WTC11 (cell line): ENCODE measurements around the gene PRR5. TPM values are rescaled to one million over a fixed set of nuclear protein-coding genes. Genes with fewer than 3 reads are reported as not detected.

ENCODE experiments used
- ATAC-seq: fragments of 200-7000 bp; cut with Tn5 transposase; 2 replicates; pipeline ENCODE4 v1.10.0; 2021; ENCODE audit warnings: mild to moderate bottlenecking, moderate library complexity
- CTCF ChIA-PET: fragments of 300-600 bp; sonication (Branson Sonifier 250); formaldehyde crosslinking; loops from one replicate; lab custom pipeline; 2021; ENCODE audit warnings: antibody characterized with exemption; lab: Charles Lee
- POLR2A ChIA-PET: fragments of 350-600 bp; sonication (Branson Sonifier 250); formaldehyde crosslinking; loops from one replicate; lab custom pipeline; 2021; ENCODE audit warnings: antibody characterized with exemption; lab: Charles Lee
- DNase-seq: peaks from one replicate; pipeline ENCODE4 v3.0.0; 2021; ENCODE audit warnings: low spot score
- H3K27ac Mint-ChIP-seq: 2 replicates; pipeline ENCODE4 v1.8.0; 2021; ENCODE audit warnings: mixed read lengths
- H3K27me3 Mint-ChIP-seq: 2 replicates; pipeline ENCODE4 v1.8.0; 2021; ENCODE audit warnings: low read depth, mild to moderate bottlenecking, moderate library complexity, mixed read lengths
- H3K36me3 Mint-ChIP-seq: 2 replicates; pipeline ENCODE4 v1.8.0; 2021; ENCODE audit warnings: mixed read lengths
- H3K4me1 Mint-ChIP-seq: 2 replicates; pipeline ENCODE4 v1.8.0; 2022; ENCODE audit warnings: mixed read lengths
- H3K4me3 Mint-ChIP-seq: 2 replicates; pipeline ENCODE4 v1.8.0; 2021; ENCODE audit warnings: mild to moderate bottlenecking, moderate library complexity, mixed read lengths
- H3K9me3 Mint-ChIP-seq: 2 replicates; pipeline ENCODE4 v1.8.0; 2021; ENCODE audit warnings: mixed read lengths
- ETV6 ChIP-seq: sonication (generic); formaldehyde crosslinking; IDR thresholded peaks from 2 replicates; pipeline ENCODE4 v1.8.1; 2022; ENCODE audit warnings: mild to moderate bottlenecking, missing genetic modification reagents
- FOXP1 ChIP-seq: sonication (generic); formaldehyde crosslinking; IDR thresholded peaks from 2 replicates; pipeline ENCODE4 v1.8.0; 2022; ENCODE audit warnings: missing genetic modification reagents, mild to moderate bottlenecking, moderate library complexity, borderline replicate concordance
- HMGA2 ChIP-seq: fragments of 250-450 bp; sonication (Bioruptor Pico); IDR thresholded peaks from 2 replicates; pipeline ENCODE4 v1.4.0; 2021; ENCODE audit warnings: mild to moderate bottlenecking, moderate library complexity
- IRF2 ChIP-seq: sonication (generic); formaldehyde crosslinking; IDR thresholded peaks from 2 replicates; pipeline ENCODE4 v1.8.0; 2022; ENCODE audit warnings: low read depth, missing genetic modification reagents, borderline replicate concordance
- JUN ChIP-seq: sonication (generic); formaldehyde crosslinking; IDR thresholded peaks from 2 replicates; pipeline ENCODE4 v1.8.0; 2023; ENCODE audit warnings: mild to moderate bottlenecking, missing genetic modification reagents
- MXD4 ChIP-seq: fragments of 250-450 bp; sonication (Bioruptor Pico); IDR thresholded peaks from 2 replicates; pipeline ENCODE4 v1.8.0; 2021; ENCODE audit warnings: mild to moderate bottlenecking, moderate library complexity, borderline replicate concordance
- NFE2L1 ChIP-seq: sonication (generic); formaldehyde crosslinking; IDR thresholded peaks from 2 replicates; pipeline ENCODE4 v1.8.1; 2023; ENCODE audit warnings: missing genetic modification reagents
- NR1H2 ChIP-seq: sonication (generic); formaldehyde crosslinking; IDR thresholded peaks from 2 replicates; pipeline ENCODE4 v1.9.0; 2021; ENCODE audit warnings: mild to moderate bottlenecking, moderate library complexity, missing genetic modification reagents
- RORB ChIP-seq: fragments of 250-450 bp; sonication (Bioruptor Pico); IDR thresholded peaks from 2 replicates; pipeline ENCODE4 v1.9.0; 2021; ENCODE audit warnings: mild to moderate bottlenecking
- TCF7 ChIP-seq: sonication (generic); formaldehyde crosslinking; IDR thresholded peaks from 2 replicates; pipeline ENCODE4 v1.8.0; 2022; ENCODE audit warnings: mild to moderate bottlenecking, low read depth, missing genetic modification reagents, moderate library complexity
- TP53 ChIP-seq: sonication (generic); formaldehyde crosslinking; IDR thresholded peaks from 2 replicates; pipeline ENCODE4 v1.8.1; 2023; ENCODE audit warnings: mild to moderate bottlenecking, missing genetic modification reagents
- ZNF671 ChIP-seq: fragments of 250-450 bp; sonication (Bioruptor Pico); IDR thresholded peaks from 2 replicates; pipeline ENCODE4 v1.8.0; 2021; ENCODE audit warnings: mild to moderate bottlenecking
- total RNA-seq: library from RNA; stranded (reverse); gene quantifications from 3 replicates; pipeline ENCODE4 v1.2.3, GENCODE V29; 2021
- TF ChIP-seq, protein P1 (sequence below): sonication (generic); formaldehyde crosslinking; IDR thresholded peaks from 2 replicates; pipeline ENCODE4 v1.8.1; 2022; ENCODE audit warnings: mild to moderate bottlenecking, moderate library complexity, missing genetic modification reagents
- TF ChIP-seq, protein P2 (sequence below): fragments of 200-600 bp; IDR thresholded peaks from 2 replicates; pipeline ENCODE4 v1.8.0; 2022; ENCODE audit warnings: antibody characterized with exemption
- TF ChIP-seq, protein P3 (sequence below): fragments of 250-450 bp; sonication (Bioruptor Pico); IDR thresholded peaks from 2 replicates; pipeline ENCODE4 v1.9.0; 2021; ENCODE audit warnings: mild to moderate bottlenecking
- TF ChIP-seq, protein P4 (sequence below): sonication (generic); formaldehyde crosslinking; IDR thresholded peaks from 2 replicates; pipeline ENCODE4 v1.8.0; 2022; ENCODE audit warnings: mild to moderate bottlenecking, missing genetic modification reagents
- TF ChIP-seq, protein P5 (sequence below): sonication (generic); formaldehyde crosslinking; IDR thresholded peaks from 2 replicates; pipeline ENCODE4 v1.8.0; 2022; ENCODE audit warnings: mild to moderate bottlenecking, missing genetic modification reagents
- TF ChIP-seq, protein P6 (sequence below): sonication (generic); formaldehyde crosslinking; IDR thresholded peaks from 2 replicates; pipeline ENCODE4 v1.8.0; 2022; ENCODE audit warnings: mild to moderate bottlenecking, missing genetic modification reagents
- TF ChIP-seq, protein P7 (sequence below): fragments of 250-450 bp; sonication (Bioruptor Pico); IDR thresholded peaks from 2 replicates; pipeline ENCODE4 v1.9.0; 2021; ENCODE audit warnings: mild to moderate bottlenecking, borderline replicate concordance

PRR5 gene
- total RNA-seq, 1 experiment from 2014 or later: 15.6 TPM

DNA sequence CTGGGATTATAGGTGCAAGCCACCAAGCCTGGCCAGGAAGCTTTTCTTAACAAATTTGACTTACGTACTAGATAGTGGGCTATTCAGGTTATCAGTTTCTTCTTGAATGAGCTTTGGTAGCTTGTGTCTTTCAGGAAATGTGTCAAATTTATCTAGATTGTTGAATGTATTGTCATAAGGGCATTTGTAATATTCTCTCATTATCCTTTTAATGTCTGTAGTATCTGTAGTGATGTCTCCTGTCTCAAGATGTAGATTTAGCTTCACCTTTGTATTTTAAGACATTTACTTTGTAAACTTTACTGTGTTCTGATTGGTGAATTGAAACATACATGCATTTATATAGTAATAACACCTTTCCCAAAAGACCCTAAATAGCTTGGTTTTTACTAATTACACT lies 71.1 kb downstream of the PRR5 start:
- peaks cover 17% of the 10 kb centered on the region for H3K4me1 Mint-ChIP-seq
- CTCF ChIA-PET: interaction anchor here (0.5 kb wide), 1 partner anchor 22 kb away, joined by 3 read pairs; no protein-coding TSS in a partner anchor
- no peak for DNase-seq
- no peaks in the 10 kb centered on the region for H3K27me3 Mint-ChIP-seq
- peaks cover 18% of the 10 kb centered on the region for H3K9me3 Mint-ChIP-seq
- H3K36me3 Mint-ChIP-seq: peaks cover 21% of the 10 kb centered on the region
- no peak overlapping the region for H3K27ac Mint-ChIP-seq
- H3K4me3 Mint-ChIP-seq: no peak overlapping the region
- POLR2A ChIA-PET: no interaction called here
- TF ChIP-seq, protein P1, sequence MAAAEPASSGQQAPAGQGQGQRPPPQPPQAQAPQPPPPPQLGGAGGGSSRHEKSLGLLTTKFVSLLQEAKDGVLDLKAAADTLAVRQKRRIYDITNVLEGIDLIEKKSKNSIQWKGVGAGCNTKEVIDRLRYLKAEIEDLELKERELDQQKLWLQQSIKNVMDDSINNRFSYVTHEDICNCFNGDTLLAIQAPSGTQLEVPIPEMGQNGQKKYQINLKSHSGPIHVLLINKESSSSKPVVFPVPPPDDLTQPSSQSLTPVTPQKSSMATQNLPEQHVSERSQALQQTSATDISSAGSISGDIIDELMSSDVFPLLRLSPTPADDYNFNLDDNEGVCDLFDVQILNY (CRISPR knock-in tag): no peak
- TF ChIP-seq ZNF671 (CRISPR knock-in tag): no peak
- no peak for ATAC-seq

DNA sequence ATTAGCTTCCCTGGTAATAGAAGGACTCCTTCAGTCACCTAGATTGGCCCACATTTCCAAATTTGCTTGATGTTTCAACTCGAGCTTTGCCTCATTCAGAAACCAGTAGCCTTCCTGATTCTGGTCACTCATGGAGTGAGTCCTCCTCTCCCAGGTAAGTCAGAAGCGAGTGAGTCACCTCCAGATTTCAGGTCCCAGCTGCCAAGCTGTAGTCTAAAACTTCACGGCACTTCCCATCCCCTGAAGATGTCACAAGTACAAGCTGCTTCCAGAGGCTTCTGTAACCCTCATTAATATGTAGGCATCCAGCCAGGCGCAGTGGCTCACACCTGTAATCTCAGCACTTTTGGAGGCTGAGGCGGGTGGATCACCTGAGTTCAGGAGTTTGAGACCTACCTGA lies 73.9 kb downstream of the PRR5 start:
- CTCF ChIA-PET: interaction anchor here (1.5 to 2.7 kb wide), 2 partner anchors 45 to 91 kb away, joined by 7 to 12 read pairs; no protein-coding TSS in a partner anchor

More for the DNA sequence above, 73.9 kb downstream of the PRR5 start:
- no peak for DNase-seq
- no peaks in the 10 kb centered on the region for H3K27me3 Mint-ChIP-seq
- H3K4me1 Mint-ChIP-seq: peaks cover 17% of the 10 kb centered on the region
- H3K36me3 Mint-ChIP-seq: peaks cover 12% of the 10 kb centered on the region
- H3K27ac Mint-ChIP-seq: peak overlapping the region; percentile 63; the same call in 1 of the 2 replicates
- no peak for ATAC-seq
- POLR2A ChIA-PET: no interaction called here
- no peak overlapping the region for H3K4me3 Mint-ChIP-seq
- TF ChIP-seq, protein P2, sequence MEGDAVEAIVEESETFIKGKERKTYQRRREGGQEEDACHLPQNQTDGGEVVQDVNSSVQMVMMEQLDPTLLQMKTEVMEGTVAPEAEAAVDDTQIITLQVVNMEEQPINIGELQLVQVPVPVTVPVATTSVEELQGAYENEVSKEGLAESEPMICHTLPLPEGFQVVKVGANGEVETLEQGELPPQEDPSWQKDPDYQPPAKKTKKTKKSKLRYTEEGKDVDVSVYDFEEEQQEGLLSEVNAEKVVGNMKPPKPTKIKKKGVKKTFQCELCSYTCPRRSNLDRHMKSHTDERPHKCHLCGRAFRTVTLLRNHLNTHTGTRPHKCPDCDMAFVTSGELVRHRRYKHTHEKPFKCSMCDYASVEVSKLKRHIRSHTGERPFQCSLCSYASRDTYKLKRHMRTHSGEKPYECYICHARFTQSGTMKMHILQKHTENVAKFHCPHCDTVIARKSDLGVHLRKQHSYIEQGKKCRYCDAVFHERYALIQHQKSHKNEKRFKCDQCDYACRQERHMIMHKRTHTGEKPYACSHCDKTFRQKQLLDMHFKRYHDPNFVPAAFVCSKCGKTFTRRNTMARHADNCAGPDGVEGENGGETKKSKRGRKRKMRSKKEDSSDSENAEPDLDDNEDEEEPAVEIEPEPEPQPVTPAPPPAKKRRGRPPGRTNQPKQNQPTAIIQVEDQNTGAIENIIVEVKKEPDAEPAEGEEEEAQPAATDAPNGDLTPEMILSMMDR: no peak
- TF ChIP-seq, protein P3, sequence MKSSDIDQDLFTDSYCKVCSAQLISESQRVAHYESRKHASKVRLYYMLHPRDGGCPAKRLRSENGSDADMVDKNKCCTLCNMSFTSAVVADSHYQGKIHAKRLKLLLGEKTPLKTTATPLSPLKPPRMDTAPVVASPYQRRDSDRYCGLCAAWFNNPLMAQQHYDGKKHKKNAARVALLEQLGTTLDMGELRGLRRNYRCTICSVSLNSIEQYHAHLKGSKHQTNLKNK: no peak
- TF ChIP-seq NFE2L1 (CRISPR knock-in tag): no peak
- no peak for TF ChIP-seq ETV6 (CRISPR knock-in tag)
- TF ChIP-seq, protein P4, sequence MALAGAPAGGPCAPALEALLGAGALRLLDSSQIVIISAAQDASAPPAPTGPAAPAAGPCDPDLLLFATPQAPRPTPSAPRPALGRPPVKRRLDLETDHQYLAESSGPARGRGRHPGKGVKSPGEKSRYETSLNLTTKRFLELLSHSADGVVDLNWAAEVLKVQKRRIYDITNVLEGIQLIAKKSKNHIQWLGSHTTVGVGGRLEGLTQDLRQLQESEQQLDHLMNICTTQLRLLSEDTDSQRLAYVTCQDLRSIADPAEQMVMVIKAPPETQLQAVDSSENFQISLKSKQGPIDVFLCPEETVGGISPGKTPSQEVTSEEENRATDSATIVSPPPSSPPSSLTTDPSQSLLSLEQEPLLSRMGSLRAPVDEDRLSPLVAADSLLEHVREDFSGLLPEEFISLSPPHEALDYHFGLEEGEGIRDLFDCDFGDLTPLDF: no peak
- TF ChIP-seq TCF7: no peak
- no peak for TF ChIP-seq NR1H2 (CRISPR knock-in tag)
- no peak for TF ChIP-seq HMGA2 (CRISPR knock-in tag)
- TF ChIP-seq RORB (CRISPR knock-in tag): no peak
- no peak for TF ChIP-seq FOXP1 (CRISPR knock-in tag)
- TF ChIP-seq MXD4 (CRISPR knock-in tag): no peak
- no peak for TF ChIP-seq JUN
- TF ChIP-seq, protein P5, sequence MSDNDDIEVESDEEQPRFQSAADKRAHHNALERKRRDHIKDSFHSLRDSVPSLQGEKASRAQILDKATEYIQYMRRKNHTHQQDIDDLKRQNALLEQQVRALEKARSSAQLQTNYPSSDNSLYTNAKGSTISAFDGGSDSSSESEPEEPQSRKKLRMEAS (CRISPR knock-in tag): no peak
- TF ChIP-seq, protein P6, sequence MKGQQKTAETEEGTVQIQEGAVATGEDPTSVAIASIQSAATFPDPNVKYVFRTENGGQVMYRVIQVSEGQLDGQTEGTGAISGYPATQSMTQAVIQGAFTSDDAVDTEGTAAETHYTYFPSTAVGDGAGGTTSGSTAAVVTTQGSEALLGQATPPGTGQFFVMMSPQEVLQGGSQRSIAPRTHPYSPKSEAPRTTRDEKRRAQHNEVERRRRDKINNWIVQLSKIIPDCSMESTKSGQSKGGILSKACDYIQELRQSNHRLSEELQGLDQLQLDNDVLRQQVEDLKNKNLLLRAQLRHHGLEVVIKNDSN (CRISPR knock-in tag): no peak
- TF ChIP-seq, protein P7, sequence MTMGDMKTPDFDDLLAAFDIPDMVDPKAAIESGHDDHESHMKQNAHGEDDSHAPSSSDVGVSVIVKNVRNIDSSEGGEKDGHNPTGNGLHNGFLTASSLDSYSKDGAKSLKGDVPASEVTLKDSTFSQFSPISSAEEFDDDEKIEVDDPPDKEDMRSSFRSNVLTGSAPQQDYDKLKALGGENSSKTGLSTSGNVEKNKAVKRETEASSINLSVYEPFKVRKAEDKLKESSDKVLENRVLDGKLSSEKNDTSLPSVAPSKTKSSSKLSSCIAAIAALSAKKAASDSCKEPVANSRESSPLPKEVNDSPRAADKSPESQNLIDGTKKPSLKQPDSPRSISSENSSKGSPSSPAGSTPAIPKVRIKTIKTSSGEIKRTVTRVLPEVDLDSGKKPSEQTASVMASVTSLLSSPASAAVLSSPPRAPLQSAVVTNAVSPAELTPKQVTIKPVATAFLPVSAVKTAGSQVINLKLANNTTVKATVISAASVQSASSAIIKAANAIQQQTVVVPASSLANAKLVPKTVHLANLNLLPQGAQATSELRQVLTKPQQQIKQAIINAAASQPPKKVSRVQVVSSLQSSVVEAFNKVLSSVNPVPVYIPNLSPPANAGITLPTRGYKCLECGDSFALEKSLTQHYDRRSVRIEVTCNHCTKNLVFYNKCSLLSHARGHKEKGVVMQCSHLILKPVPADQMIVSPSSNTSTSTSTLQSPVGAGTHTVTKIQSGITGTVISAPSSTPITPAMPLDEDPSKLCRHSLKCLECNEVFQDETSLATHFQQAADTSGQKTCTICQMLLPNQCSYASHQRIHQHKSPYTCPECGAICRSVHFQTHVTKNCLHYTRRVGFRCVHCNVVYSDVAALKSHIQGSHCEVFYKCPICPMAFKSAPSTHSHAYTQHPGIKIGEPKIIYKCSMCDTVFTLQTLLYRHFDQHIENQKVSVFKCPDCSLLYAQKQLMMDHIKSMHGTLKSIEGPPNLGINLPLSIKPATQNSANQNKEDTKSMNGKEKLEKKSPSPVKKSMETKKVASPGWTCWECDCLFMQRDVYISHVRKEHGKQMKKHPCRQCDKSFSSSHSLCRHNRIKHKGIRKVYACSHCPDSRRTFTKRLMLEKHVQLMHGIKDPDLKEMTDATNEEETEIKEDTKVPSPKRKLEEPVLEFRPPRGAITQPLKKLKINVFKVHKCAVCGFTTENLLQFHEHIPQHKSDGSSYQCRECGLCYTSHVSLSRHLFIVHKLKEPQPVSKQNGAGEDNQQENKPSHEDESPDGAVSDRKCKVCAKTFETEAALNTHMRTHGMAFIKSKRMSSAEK: no peak
- no peak for TF ChIP-seq TP53 (CRISPR knock-in tag)
- TF ChIP-seq IRF2: no peak
- peaks cover 11% of the 10 kb centered on the region for H3K9me3 Mint-ChIP-seq
